HCT116 (cell line): ENCODE data around the gene NOL4L. TPM values are rescaled to one million over a fixed set of nuclear protein-coding genes. Genes with fewer than 3 reads are reported as not detected.

Experiments used
- ATAC-seq: fragments of 200-7000 bp; cut with Tn5 transposase; 2 replicates; pipeline ENCODE4 v1.9.1; 2020; ENCODE audit warnings: mild to moderate bottlenecking, moderate library complexity
- BruUV-seq: library from RNA; stranded (reverse); fragments of 400-500 nt; replicated peaks from 2 replicates; lab custom pipeline; 2021; lab: Mats Ljungman, UMichigan
- CTCF ChIA-PET: fragments of 300-600 bp; sonication (Branson Sonifier 250); formaldehyde crosslinking; loops from one replicate; lab custom pipeline; 2021; ENCODE audit warnings: antibody characterized with exemption; lab: Charles Lee
- POLR2A ChIA-PET: fragments of 300-600, 350-600 bp; sonication (Branson Sonifier 250); formaldehyde crosslinking; loops from one replicate; lab custom pipeline; 2021; ENCODE audit warnings: antibody characterized with exemption; lab: Charles Lee
- RAD21 ChIA-PET, 2 experiments: fragments of 300-600 bp; sonication (Branson Sonifier 250); formaldehyde crosslinking; loops; one replicate each; lab custom pipeline; 2023; ENCODE audit warnings: low total read pairs in 2 of 2; ENCODE audit not compliant: uncharacterized antibody in 2 of 2, unreplicated experiment in 2 of 2, low non-redundant PET in 1 of 2; lab: Charles Lee
- DNase-seq: peaks from one replicate; pipeline ENCODE4 v3.0.0-alpha.2; 2010; ENCODE audit warnings: low read depth, low spot score
- H2AFZ ChIP-seq: fragments of 200-600 bp; shearing (Covaris generic), sonication (generic); 2 replicates; pipeline ENCODE4 v1.6.1; 2017; ENCODE audit warnings: low read depth, mixed run types, mixed read lengths, antibody characterized with exemption, low read length; ENCODE audit not compliant: poor library complexity, severe bottlenecking
- H3K27ac ChIP-seq: 2 replicates; pipeline ENCODE4 v1.5.1; 2012; ENCODE audit warnings: low read depth, low read length
- H3K27me3 ChIP-seq: fragments of 200-600 bp; sonication (generic); 2 replicates; pipeline ENCODE4 v1.6.1; 2016; ENCODE audit warnings: mixed run types, low read length, mixed read lengths; ENCODE audit not compliant: insufficient read depth
- H3K36me3 ChIP-seq, 2 experiments: fragments of 200-500 bp in 1 of 2; fragments of 200-600 bp in 1 of 2; sonication (Bioruptor generic) in 1 of 2; sonication (generic) in 1 of 2; 2 replicates each; pipeline versions ENCODE4 v1.5.1 to v1.6.1; 2014 to 2016; ENCODE audit warnings: low read length in 2 of 2, inconsistent platforms in 1 of 2, mixed read lengths in 1 of 2, mixed run types in 1 of 2; ENCODE audit not compliant: insufficient read depth in 2 of 2, control insufficient read depth in 1 of 2
- H3K4me1 ChIP-seq, 2 experiments: fragments of 200-600 bp in 1 of 2; sonication (generic) in 1 of 2; 2 replicates each; pipeline versions ENCODE4 v1.5.1 to v1.6.1; 2012 to 2017; ENCODE audit warnings: low read length in 2 of 2, inconsistent platforms in 1 of 2, mild to moderate bottlenecking in 1 of 2, mixed read lengths in 1 of 2, mixed run types in 1 of 2, moderate library complexity in 1 of 2; ENCODE audit not compliant: insufficient read depth in 2 of 2, control insufficient read depth in 1 of 2
- H3K4me2 ChIP-seq: fragments of 200-600 bp; sonication (generic); 2 replicates; pipeline ENCODE4 v1.6.1; 2017; ENCODE audit warnings: mixed run types, low read length, mixed read lengths
- H3K4me3 ChIP-seq, 2 experiments: fragments of 200-600 bp in 1 of 2; sonication (generic) in 1 of 2; replicated peaks in 1 of 2; 2 replicates each; pipeline ENCODE4 v1.5.1; 2011 to 2016; ENCODE audit warnings: low read length in 2 of 2, control low read depth in 1 of 2, low read depth in 1 of 2, mild to moderate bottlenecking in 1 of 2, mixed read lengths in 1 of 2, mixed run types in 1 of 2
- H3K79me2 ChIP-seq: fragments of 200-600 bp; sonication (generic); 2 replicates; pipeline ENCODE4 v1.6.1; 2017; ENCODE audit warnings: mild to moderate bottlenecking, mixed run types, low read length, moderate library complexity, mixed read lengths; ENCODE audit not compliant: insufficient read depth
- H3K9ac ChIP-seq: fragments of 200-600 bp; sonication (generic); 2 replicates; pipeline ENCODE4 v1.6.1; 2016; ENCODE audit warnings: low read length, mixed read lengths
- H3K9me2 ChIP-seq: fragments of 200-600 bp; sonication (generic), shearing (Covaris generic); 2 replicates; pipeline ENCODE4 v1.6.1; 2017; ENCODE audit warnings: mixed run types, mild to moderate bottlenecking, moderate library complexity; ENCODE audit not compliant: insufficient read depth
- H3K9me3 ChIP-seq, 2 experiments: fragments of 200-500 bp in 1 of 2; fragments of 200-600 bp in 1 of 2; sonication (Bioruptor generic) in 1 of 2; sonication (generic) in 1 of 2; 2 replicates each; pipeline ENCODE4 v1.6.1; 2014 to 2017; ENCODE audit warnings: low read length in 2 of 2, mixed read lengths in 2 of 2, inconsistent platforms in 1 of 2, low read depth in 1 of 2, mild to moderate bottlenecking in 1 of 2, mixed run types in 1 of 2, moderate library complexity in 1 of 2; ENCODE audit not compliant: control insufficient read depth in 1 of 2, insufficient read depth in 1 of 2
- H4K20me1 ChIP-seq: fragments of 200-600 bp; sonication (generic), shearing (Covaris generic); 2 replicates; pipeline ENCODE4 v1.6.1; 2017; ENCODE audit warnings: mixed run types, mild to moderate bottlenecking, moderate library complexity; ENCODE audit not compliant: insufficient read depth
- ATF3 ChIP-seq: IDR thresholded peaks from 2 replicates; pipeline ENCODE4 v1.6.1; 2012
- CEBPB ChIP-seq: IDR thresholded peaks from 2 replicates; pipeline ENCODE4 v1.6.1; 2012; ENCODE audit warnings: low read depth
- EGR1 ChIP-seq: IDR thresholded peaks from 2 replicates; pipeline ENCODE4 v1.6.1; 2012; ENCODE audit warnings: low read depth
- ELF1 ChIP-seq: IDR thresholded peaks from 2 replicates; pipeline ENCODE4 v1.6.1; 2012; ENCODE audit warnings: low read depth, borderline replicate concordance
- EZH2 ChIP-seq: fragments of 200-600 bp; sonication (generic); IDR thresholded peaks from 2 replicates; pipeline ENCODE4 v1.6.1; 2017; ENCODE audit warnings: antibody characterized with exemption, mixed run types
- EZH2phosphoT487 ChIP-seq: fragments of 200-600 bp; IDR thresholded peaks from 2 replicates; pipeline ENCODE4 v1.6.1; 2018; ENCODE audit warnings: antibody characterized with exemption, borderline replicate concordance
- POLR2AphosphoS5 ChIP-seq: IDR thresholded peaks from 2 replicates; pipeline ENCODE4 v1.6.1; 2011; ENCODE audit warnings: mild to moderate bottlenecking, low read depth, low read length, moderate library complexity
- TCF7L2 ChIP-seq: IDR thresholded peaks from 2 replicates; pipeline ENCODE4 v1.7.0; 2011; ENCODE audit warnings: borderline replicate concordance, inconsistent platforms; ENCODE audit not compliant: insufficient read depth, insufficient read length; ENCODE audit errors: extremely low read depth
- ZFX ChIP-seq: fragments of 450-650 bp; IDR thresholded peaks from 2 replicates; pipeline ENCODE4 v1.6.1; 2017
- intact Hi-C: fragments of 100-400 bp; cut with micrococcal nuclease; formaldehyde crosslinking; loops from 2 replicates; pipeline ENCODE4 v1.10.0; 2022
- total RNA-seq: library from RNA; stranded (reverse); gene quantifications from one replicate; pipeline ENCODE4 v1.2.1, GENCODE V29; 2021; ENCODE audit not compliant: unreplicated experiment

The NOL4L gene
- total RNA-seq, 1 experiment from 2014 or later, result 5.9 TPM

DNA sequence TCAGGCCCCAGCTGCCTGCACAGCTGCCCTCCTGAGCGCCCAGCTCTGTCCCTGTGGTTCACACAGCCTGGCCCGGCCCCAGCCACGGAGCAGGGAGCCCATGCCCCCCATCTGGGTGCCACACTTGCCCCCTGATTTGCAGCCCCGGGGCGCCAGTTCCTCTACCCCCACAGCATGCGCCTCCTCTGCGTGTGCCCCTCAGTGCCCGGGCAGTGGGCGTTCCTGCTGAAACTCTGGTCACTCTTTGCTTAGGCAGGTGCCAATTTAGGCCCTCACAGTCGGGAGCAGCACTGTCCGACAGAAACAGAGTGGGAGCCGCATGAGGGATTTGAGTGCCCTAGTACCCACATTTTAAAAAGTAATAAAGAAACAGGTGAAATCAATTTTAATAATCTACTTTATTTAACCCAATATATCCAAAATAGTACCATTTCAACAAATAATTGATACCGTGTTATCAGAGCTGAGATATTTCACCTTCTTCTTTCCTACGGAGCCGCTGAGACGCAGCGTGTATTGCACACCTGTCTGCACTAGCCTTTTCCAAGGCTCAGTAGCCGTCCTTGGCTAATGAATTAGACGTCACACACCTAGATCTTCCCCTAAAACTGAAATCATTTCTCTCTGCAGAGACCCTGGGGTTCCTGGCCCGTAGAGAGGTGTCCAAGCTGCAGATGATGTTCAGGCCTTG lies 120.6 kb downstream of the NOL4L start:
- Histone ChIP-seq H3K9ac (no peak overlapping the region), H3K36me3 (no peaks in the 10 kb centered on the region), H3K79me2 (no peaks in the 10 kb centered on the region), H2AFZ (no peak overlapping the region), H3K9me2 (no peaks in the 10 kb centered on the region), H3K27ac (no peak overlapping the region), H4K20me1 (no peaks in the 10 kb centered on the region), H3K4me3 (no peak overlapping the region)
- DNase-seq, result no peak
- intact Hi-C loops, result no loop called here
- ChIA-PET POLR2A (no interaction called here), RAD21 (no interaction called here), CTCF (no interaction called here)
- TF ChIP-seq ZFX (no peak), EZH2phosphoT487 (no peak), ELF1 (no peak), POLR2AphosphoS5 (no peak), CEBPB (no peak), EZH2 (no peak), EGR1 (no peak), ATF3 (no peak)
- TF ChIP-seq, all 23 proteins: peak for 0
- no peaks in the 10 kb centered on the region for H3K9me3 ChIP-seq
- no peaks in the 10 kb centered on the region for H3K27me3 ChIP-seq
- no peak for ATAC-seq
- BruUV-seq, result no TSS peak
- no peaks in the 10 kb centered on the region for H3K4me1 ChIP-seq
- no peak overlapping the region for H3K4me2 ChIP-seq

- DNase-seq, result no peak
- intact Hi-C loops, result no loop called here
- Histone ChIP-seq H4K20me1 (no peaks in the 10 kb centered on the region), H2AFZ (no peak overlapping the region), H3K9ac (no peak overlapping the region), H3K9me3 (no peaks in the 10 kb centered on the region), H3K27me3 (no peaks in the 10 kb centered on the region), H3K4me3 (no peak overlapping the region), H3K27ac (no peak overlapping the region), H3K4me1 (no peaks in the 10 kb centered on the region), H3K9me2 (no peaks in the 10 kb centered on the region), H3K79me2 (no peaks in the 10 kb centered on the region), H3K36me3 (no peaks in the 10 kb centered on the region), H3K4me2 (no peak overlapping the region)
- ChIA-PET RAD21 (no interaction called here), CTCF (no interaction called here), POLR2A (no interaction called here)
- TF ChIP-seq CEBPB (no peak), EZH2phosphoT487 (no peak), TCF7L2 (no peak)
- no TSS peak for BruUV-seq
- ATAC-seq, result no peak
Observed at GRCh38 chr20:32463642-32464400, 121.3 kb downstream of the NOL4L start.
